Measurements from ENCODE around the gene S100P. TPM values are rescaled to one million over a fixed set of nuclear protein-coding genes. Genes with fewer than 3 reads are reported as not detected.
"Not testable (repeated sequence)": the region's sequence is repeated elsewhere in the genome, so short reads cannot be mapped to it uniquely, and the experiment has no call there.

The S100P gene
- polyA plus RNA-seq, 1 experiment: 0.40 TPM

DNA sequence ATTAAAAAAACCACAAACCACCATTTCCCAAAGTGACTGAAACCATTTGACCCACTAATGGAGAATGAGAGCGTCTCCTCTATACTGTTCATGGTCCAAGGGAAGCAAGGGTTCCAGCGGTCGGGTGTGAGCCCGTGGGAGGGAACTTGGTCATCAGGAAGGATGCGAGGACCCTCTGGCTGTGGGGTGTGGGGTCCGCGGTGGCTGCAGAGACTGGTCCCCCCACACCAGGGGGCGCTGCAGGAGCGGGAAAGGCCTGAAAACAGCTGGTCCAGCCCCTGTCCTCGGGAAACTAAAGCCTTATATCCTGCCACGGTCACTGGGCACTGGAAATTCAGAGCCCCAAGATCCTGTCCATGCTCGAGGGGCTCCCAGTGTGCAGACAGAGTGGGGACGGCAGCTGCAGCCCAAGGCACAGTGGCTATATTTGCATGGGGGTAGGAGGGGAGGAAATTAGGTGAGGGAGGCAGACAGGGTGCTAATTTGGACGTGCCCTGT, 26.6 kb downstream of the S100P start:
- CTCF ChIA-PET: interaction anchor here (0.5 to 7.7 kb wide), 23 partner anchors 8 to 360 kb away, joined by 3 to 197 read pairs (median 3); partner anchors contain the start of gene MRFAP1L1
- no peak for DNase-seq (ENCODE audit: low read depth, low spot score)
- H3K27me3 ChIP-seq (ENCODE audit: control insufficient read depth, insufficient read depth, low read length): no peaks in the 10 kb centered on the region
- peak overlapping the region; percentile 27; the same call in 1 of the 2 replicates for H3K4me3 ChIP-seq (ENCODE audit: low read depth, low read length)
- no peaks in the 10 kb centered on the region; the same call in 1 of the 2 replicates for H3K9me3 ChIP-seq (ENCODE audit: control insufficient read depth, insufficient read depth, low read length)
- H3K27ac ChIP-seq (ENCODE audit: low read depth, low read length): no peak overlapping the region
- POLR2A ChIA-PET: interaction anchor here (1.0 kb wide), 2 partner anchors 189 to 323 kb away, joined by 3 read pairs; partner anchors contain the start of gene TADA2B
- TF ChIP-seq, protein P1, sequence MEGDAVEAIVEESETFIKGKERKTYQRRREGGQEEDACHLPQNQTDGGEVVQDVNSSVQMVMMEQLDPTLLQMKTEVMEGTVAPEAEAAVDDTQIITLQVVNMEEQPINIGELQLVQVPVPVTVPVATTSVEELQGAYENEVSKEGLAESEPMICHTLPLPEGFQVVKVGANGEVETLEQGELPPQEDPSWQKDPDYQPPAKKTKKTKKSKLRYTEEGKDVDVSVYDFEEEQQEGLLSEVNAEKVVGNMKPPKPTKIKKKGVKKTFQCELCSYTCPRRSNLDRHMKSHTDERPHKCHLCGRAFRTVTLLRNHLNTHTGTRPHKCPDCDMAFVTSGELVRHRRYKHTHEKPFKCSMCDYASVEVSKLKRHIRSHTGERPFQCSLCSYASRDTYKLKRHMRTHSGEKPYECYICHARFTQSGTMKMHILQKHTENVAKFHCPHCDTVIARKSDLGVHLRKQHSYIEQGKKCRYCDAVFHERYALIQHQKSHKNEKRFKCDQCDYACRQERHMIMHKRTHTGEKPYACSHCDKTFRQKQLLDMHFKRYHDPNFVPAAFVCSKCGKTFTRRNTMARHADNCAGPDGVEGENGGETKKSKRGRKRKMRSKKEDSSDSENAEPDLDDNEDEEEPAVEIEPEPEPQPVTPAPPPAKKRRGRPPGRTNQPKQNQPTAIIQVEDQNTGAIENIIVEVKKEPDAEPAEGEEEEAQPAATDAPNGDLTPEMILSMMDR (IDR thresholded peaks at IDR 0.05; ENCODE audit: low read depth, low read length): peak; percentile 98

- ChIA-PET POLR2A (no interaction called here), CTCF (interaction anchor here (0.7 to 7.7 kb wide), 4 partner anchors 39 to 359 kb away, joined by 3 to 197 read pairs (median 13); no protein-coding TSS in a partner anchor)
- no peaks in the 10 kb centered on the region; the same call in 1 of the 2 replicates for H3K9me3 ChIP-seq (ENCODE audit: control insufficient read depth, insufficient read depth, low read length)
- TF ChIP-seq, protein P1 (IDR thresholded peaks at IDR 0.05; ENCODE audit: low read depth, low read length): no peak
- H3K4me3 ChIP-seq (ENCODE audit: low read depth, low read length): no peak overlapping the region
- no peaks in the 10 kb centered on the region for H3K27me3 ChIP-seq (ENCODE audit: control insufficient read depth, insufficient read depth, low read length)
- DNase-seq (ENCODE audit: low read depth, low spot score): no peak
- no peak overlapping the region for H3K27ac ChIP-seq (ENCODE audit: low read depth, low read length)
Observed at GRCh38 chr4:6721121-6721520, 27.4 kb downstream of the S100P start.

DNA sequence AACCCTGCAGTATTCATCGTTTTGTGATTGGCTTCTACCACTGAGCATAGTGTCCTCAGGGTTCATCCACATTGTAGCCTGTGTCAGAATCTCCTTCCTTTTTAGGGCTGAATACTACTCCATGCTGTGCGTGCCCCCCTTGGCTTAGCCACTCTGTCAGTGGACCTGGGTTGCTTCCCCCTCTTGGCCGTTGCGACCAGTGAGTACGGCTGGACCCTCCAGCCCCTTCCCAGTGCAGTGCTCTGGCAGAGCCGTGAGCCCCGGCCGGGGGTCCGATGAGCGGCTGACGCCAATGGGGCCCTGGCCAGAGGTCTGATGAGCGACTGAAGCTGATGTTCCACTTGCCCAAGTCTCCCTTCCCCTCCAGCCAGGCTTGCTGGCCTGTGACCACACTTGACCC, 29.2 kb downstream of the S100P start:
- H3K27ac ChIP-seq (ENCODE audit: low read depth, low read length): no peak overlapping the region
- H3K27me3 ChIP-seq (ENCODE audit: control insufficient read depth, insufficient read depth, low read length): no peaks in the 10 kb centered on the region
- POLR2A ChIA-PET: no interaction called here
- no peaks in the 10 kb centered on the region; the same call in 1 of the 2 replicates for H3K9me3 ChIP-seq (ENCODE audit: control insufficient read depth, insufficient read depth, low read length)
- CTCF ChIA-PET: interaction anchor here (7.7 kb wide), 1 partner anchor 152 kb away, joined by 197 read pairs; no protein-coding TSS in a partner anchor
- TF ChIP-seq, protein P1 (IDR thresholded peaks at IDR 0.05; ENCODE audit: low read depth, low read length): no peak
- no peak overlapping the region for H3K4me3 ChIP-seq (ENCODE audit: low read depth, low read length)
- DNase-seq (ENCODE audit: low read depth, low spot score): no peak

- no peak overlapping the region for H3K27ac ChIP-seq (ENCODE audit: low read depth, low read length)
- no peaks in the 10 kb centered on the region; the same call in 1 of the 2 replicates for H3K9me3 ChIP-seq (ENCODE audit: control insufficient read depth, insufficient read depth, low read length)
- TF ChIP-seq, protein P1 (IDR thresholded peaks at IDR 0.05; ENCODE audit: low read depth, low read length): no peak
- POLR2A ChIA-PET: no interaction called here
- no peak overlapping the region for H3K4me3 ChIP-seq (ENCODE audit: low read depth, low read length)
- H3K27me3 ChIP-seq (ENCODE audit: control insufficient read depth, insufficient read depth, low read length): no peaks in the 10 kb centered on the region
- DNase-seq (ENCODE audit: low read depth, low spot score): no peak
- CTCF ChIA-PET: interaction anchor here (2.0 kb wide), 1 partner anchor 150 kb away, joined by 9 read pairs; no protein-coding TSS in a partner anchor
Observed at GRCh38 chr4:6723851-6724250, 30.2 kb downstream of the S100P start.

DNA sequence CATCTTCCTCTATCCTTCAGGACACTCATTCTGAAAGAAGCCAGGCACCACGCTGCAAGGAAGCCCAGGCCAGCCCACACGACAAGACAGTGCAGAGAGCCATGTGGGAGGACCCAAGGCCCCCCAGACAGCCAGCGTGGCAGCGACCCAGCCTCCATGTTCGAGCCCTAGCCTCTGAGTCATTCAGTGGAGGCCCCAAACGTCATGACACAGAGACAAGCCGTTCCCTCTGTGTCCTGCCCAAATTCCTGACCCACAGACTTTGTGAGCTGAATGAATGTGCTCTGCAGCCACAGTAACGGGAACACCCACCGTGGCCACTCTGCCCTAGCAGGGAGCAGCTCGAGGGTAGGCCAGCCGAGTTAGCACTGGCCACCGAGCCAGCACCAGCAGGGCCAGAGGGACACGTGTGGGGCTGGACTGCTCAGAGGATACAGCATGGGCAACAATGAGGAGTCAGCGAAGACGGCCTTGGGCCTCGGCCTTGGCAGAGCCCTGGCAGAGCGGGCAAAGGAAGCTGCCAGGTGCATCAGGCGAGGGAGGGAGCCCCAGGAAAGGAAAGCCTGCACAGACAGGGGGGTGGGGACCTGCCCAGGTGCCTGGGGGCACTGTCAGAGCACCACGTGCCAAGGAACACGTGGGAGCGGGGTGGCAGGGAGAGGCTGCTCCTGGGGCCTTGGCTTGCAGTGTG, 30.9 kb downstream of the S100P start:
- CTCF ChIA-PET: interaction anchor here (0.8 to 2.0 kb wide), 2 partner anchors 149 to 250 kb away, joined by 4 to 9 read pairs; no protein-coding TSS in a partner anchor

GRCh38 chr4:6725427-6725961, 31.8 kb downstream of the S100P start:
- H3K9me3 ChIP-seq (ENCODE audit: control insufficient read depth, insufficient read depth, low read length); H3K4me3 ChIP-seq (ENCODE audit: low read depth, low read length); POLR2A ChIA-PET; H3K27me3 ChIP-seq (ENCODE audit: control insufficient read depth, insufficient read depth, low read length); DNase-seq (ENCODE audit: low read depth, low spot score); H3K27ac ChIP-seq (ENCODE audit: low read depth, low read length): not testable (repeated sequence)
- CTCF ChIA-PET: interaction anchor here (0.8 to 2.0 kb wide), 2 partner anchors 148 to 249 kb away, joined by 4 to 9 read pairs; no protein-coding TSS in a partner anchor

More for the DNA sequence above, 30.9 kb downstream of the S100P start:
- Histone ChIP-seq H3K27me3 (ENCODE audit: control insufficient read depth, insufficient read depth, low read length) (no peaks in the 10 kb centered on the region), H3K4me3 (ENCODE audit: low read depth, low read length) (no peak overlapping the region), H3K9me3 (ENCODE audit: control insufficient read depth, insufficient read depth, low read length) (no peaks in the 10 kb centered on the region; the same call in 1 of the 2 replicates), H3K27ac (ENCODE audit: low read depth, low read length) (no peak overlapping the region)
- DNase-seq (ENCODE audit: low read depth, low spot score): no peak
- POLR2A ChIA-PET: no interaction called here
- TF ChIP-seq, protein P1 (IDR thresholded peaks at IDR 0.05; ENCODE audit: low read depth, low read length): no peak
